ENCODE data around the gene KANK3.
"Not testable (repeated sequence)": the region's sequence is repeated elsewhere in the genome, so short reads cannot be mapped to it uniquely, and the experiment has no call there.

Gene KANK3

DNA sequence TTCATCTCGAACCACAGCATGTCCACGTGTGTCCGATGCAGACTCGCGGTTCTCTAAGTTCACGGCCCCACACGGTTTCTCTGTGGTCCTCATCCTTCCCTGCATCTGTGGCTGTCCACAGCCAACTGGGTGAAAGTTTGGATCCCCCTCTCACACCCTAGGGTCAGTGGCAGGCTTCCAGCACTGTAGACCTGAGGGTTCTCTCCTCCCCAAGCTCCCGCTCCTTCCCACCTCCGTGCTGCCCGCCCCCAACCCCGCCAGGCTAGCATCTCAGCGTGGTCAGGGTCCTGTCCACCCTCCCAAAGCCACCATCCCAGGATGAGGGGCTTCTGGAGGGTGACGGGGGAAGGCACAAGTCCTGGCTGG lies 23.9 kb upstream of the KANK3 start:
- Histone ChIP-seq H3K4me3 (ENCODE audit: low read length) (peak overlapping the region; percentile 62), H3K27me3 (ENCODE audit: control insufficient read depth, insufficient read depth, low read length) (no peaks in the 10 kb centered on the region), H3K4me2 (ENCODE audit: low read length) (peak overlapping the region; percentile 84), H3K9me3 (replicated peaks; ENCODE audit: low read length) (no peaks in the 10 kb centered on the region), H3K9ac (ENCODE audit: low read depth, low read length) (peak overlapping the region; percentile 12), H3K36me3 (ENCODE audit: insufficient read depth, low read length) (peaks cover 31% of the 10 kb centered on the region), H3K4me1 (ENCODE audit: control insufficient read depth, insufficient read depth, low read length) (peaks cover 52% of the 10 kb centered on the region)

DNA sequence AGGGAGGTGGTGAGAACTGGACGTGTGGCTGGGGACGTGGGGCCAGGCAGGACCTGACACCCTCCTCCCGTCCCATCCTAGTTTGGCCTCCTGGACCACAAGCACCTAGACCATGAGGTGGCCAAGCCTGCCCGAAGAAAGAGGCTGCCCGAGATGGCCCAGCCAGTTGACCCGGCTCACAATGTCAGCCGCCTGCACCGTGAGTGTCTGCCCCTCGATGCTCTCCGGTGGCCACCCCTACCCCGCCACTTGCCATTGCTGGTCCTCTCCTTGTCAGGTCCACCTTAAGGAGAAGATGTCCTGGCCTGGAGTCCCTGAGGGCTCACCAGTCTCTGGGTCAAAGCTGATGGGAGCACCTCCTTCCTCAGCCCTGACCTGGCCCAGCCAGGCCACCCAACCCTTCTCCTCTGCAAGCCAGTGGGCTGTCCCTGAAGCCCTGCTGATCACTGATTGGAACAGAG lies 23.1 kb upstream of the KANK3 start:
- Histone ChIP-seq H3K4me3 (ENCODE audit: low read length) (peak overlapping the region; percentile 65), H3K27me3 (ENCODE audit: control insufficient read depth, insufficient read depth, low read length) (no peaks in the 10 kb centered on the region)

GRCh38 chr19:8363803-8364771 lies 21.0 kb upstream of the KANK3 start, which contains the start of gene ANGPTL4:
ANGPTL4 (plus strand) TSS chr19:8364155; CDS start chr19:8364322, 167 bp downstream.
- H3K4me1 ChIP-seq (ENCODE audit: control insufficient read depth, insufficient read depth, low read length) = peaks cover 55% of the 10 kb centered on the region

More for the DNA sequence above, 23.1 kb upstream of the KANK3 start:
- H3K4me2 ChIP-seq (ENCODE audit: low read length) = peak overlapping the region; percentile 84
- H3K9ac ChIP-seq (ENCODE audit: low read depth, low read length) = no peak overlapping the region
- H3K9me3 ChIP-seq (replicated peaks; ENCODE audit: low read length) = no peaks in the 10 kb centered on the region
- peaks cover 27% of the 10 kb centered on the region for H3K36me3 ChIP-seq (ENCODE audit: insufficient read depth, low read length)
- peaks cover 57% of the 10 kb centered on the region for H3K4me1 ChIP-seq (ENCODE audit: control insufficient read depth, insufficient read depth, low read length)

DNA sequence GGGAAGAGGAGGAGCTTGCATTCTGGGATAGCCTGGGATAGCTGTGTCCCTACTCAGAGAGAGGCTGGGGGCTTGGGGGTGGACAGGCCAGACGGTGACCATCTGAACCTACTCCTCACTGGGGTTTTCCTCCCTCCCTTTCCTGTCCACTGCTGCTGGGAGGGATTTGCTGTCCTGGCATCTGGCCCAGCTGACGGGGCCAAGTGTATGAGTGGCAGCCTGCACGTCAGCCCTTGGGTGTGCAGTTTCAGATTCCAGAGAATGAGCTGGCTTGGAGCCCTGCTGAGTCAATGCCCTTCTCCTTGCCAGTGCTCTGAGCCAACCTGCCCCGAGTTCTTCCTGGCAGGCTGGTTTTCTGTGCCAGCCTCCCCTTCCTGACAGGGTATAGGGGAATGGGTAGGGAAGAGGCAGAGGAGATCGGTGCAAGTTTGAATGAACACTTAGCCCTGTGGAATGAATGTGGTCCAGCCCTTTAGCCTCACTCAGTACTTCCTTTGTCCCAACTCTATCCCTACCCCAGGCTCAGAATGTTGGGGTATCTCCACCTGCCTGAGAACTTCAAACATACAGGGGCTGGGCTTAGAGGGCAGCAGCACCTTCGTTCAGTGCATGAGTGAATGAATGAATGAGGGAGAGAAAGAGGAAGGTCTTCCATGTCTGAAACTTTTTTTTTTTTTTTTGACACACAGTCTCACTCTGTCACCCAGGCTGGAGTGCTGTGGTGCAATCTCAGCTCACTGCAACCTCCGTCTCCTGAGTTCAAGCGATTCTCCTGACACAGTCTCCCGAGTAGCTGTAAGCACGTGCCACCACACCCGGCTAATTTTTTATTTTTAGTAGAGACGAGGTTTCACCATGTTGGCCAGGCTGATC lies 19.1 kb upstream of the KANK3 start:
- H3K4me3 ChIP-seq (ENCODE audit: low read length) = peak overlapping the region; percentile 10
- H3K27me3 ChIP-seq (ENCODE audit: control insufficient read depth, insufficient read depth, low read length) = no peaks in the 10 kb centered on the region
- peak overlapping the region; percentile 60 for H3K9ac ChIP-seq (ENCODE audit: low read depth, low read length)
- peaks cover 45% of the 10 kb centered on the region for H3K4me1 ChIP-seq (ENCODE audit: control insufficient read depth, insufficient read depth, low read length)
- no peaks in the 10 kb centered on the region for H3K9me3 ChIP-seq (replicated peaks; ENCODE audit: low read length)
- H3K36me3 ChIP-seq (ENCODE audit: insufficient read depth, low read length) = peaks cover 7% of the 10 kb centered on the region
- H3K4me2 ChIP-seq (ENCODE audit: low read length) = peak overlapping the region; percentile 70

More at GRCh38 chr19:8363803-8364771, 21.0 kb upstream of the KANK3 start, which contains the start of gene ANGPTL4:
- peak within 1 kb of the TSS; percentile 84 for H3K4me2 ChIP-seq (ENCODE audit: low read length)
- peak within 1 kb of the TSS; percentile 85 for H3K9ac ChIP-seq (ENCODE audit: low read depth, low read length)
- peak within 1 kb of the TSS; percentile 73 for H3K4me3 ChIP-seq (ENCODE audit: low read length)
- no peaks in the 10 kb centered on the region for H3K27me3 ChIP-seq (ENCODE audit: control insufficient read depth, insufficient read depth, low read length)
- peaks cover 20% of the 10 kb centered on the region for H3K36me3 ChIP-seq (ENCODE audit: insufficient read depth, low read length)
- H3K9me3 ChIP-seq (replicated peaks; ENCODE audit: low read length) = no peaks in the 10 kb centered on the region

DNA sequence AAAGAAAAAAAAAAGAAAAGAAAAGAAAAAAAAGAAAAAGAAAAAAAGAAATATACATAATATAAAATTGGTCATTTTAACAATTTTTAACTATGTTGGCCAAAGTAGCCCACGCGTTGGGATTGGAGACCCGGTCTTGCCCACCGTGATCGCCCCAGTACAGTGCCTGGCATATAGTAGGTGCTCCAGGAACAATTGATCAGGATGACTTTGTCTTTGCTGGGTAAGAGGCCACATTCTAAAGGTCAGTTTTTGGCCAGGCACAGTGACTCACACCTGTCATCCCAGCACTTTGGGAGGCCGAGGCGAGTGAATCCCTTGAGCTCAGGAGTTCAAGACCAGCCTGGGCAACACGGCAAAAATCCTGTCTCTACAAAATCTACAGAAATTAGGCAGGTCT lies 17.1 kb upstream of the KANK3 start:
- Histone ChIP-seq H3K4me2 (ENCODE audit: low read length) (no peak overlapping the region), H3K9me3 (replicated peaks; ENCODE audit: low read length) (no peaks in the 10 kb centered on the region), H3K4me3 (ENCODE audit: low read length) (no peak overlapping the region), H3K36me3 (ENCODE audit: insufficient read depth, low read length) (no peaks in the 10 kb centered on the region), H3K27me3 (ENCODE audit: control insufficient read depth, insufficient read depth, low read length) (no peaks in the 10 kb centered on the region), H3K4me1 (ENCODE audit: control insufficient read depth, insufficient read depth, low read length) (peaks cover 42% of the 10 kb centered on the region), H3K9ac (ENCODE audit: low read depth, low read length) (no peak overlapping the region)

DNA sequence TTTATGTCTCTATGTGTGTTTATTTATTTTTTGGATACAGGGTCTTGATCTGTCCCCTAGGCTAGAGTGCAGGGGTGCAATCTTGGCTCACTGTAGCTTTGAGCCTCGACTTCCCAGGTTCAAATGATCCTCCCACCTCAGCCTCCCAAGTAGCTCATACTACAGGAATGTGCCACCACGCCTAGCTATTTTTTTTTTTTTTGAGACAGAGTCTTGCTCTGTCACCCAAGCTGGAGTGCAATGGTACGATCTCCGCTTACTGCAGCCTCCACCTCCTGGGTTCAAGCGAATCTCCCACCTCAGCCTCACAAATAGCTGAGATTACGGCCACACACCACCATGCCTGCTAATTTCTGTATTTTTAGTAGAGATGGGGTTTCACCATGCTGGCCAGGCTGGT lies 15.9 kb upstream of the KANK3 start:
- Histone ChIP-seq H3K36me3 (ENCODE audit: insufficient read depth, low read length) (no peaks in the 10 kb centered on the region), H3K9ac (ENCODE audit: low read depth, low read length) (no peak overlapping the region), H3K4me1 (ENCODE audit: control insufficient read depth, insufficient read depth, low read length) (peaks cover 53% of the 10 kb centered on the region), H3K4me3 (ENCODE audit: low read length) (no peak overlapping the region), H3K9me3 (replicated peaks; ENCODE audit: low read length) (no peaks in the 10 kb centered on the region), H3K4me2 (ENCODE audit: low read length) (no peak overlapping the region), H3K27me3 (ENCODE audit: control insufficient read depth, insufficient read depth, low read length) (no peaks in the 10 kb centered on the region)

DNA sequence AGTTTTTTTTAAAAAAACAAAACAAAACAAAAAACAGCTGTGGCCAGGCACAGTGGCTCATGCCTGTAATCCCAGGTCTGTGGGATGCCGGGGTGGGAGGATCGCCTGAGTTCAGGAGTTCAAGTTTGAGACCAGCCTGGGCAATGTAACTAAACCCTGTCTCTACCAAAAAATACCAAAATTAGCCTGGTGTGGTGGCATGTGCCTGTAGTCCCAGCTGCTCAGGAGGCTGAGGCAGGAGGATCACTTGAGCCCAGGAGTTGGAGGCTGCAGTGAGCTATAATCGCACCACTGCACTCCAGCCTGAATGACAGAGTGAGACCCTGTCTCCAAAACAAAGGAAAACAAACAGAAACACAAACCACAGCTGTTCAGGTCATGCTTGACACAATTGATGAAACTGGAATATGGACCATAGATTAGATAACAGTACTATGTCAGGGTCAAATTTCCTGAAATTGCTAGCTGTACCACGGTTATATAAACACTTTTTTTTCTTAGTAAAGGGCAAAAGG lies 14.0 kb upstream of the KANK3 start:
- no peaks in the 10 kb centered on the region for H3K9me3 ChIP-seq (replicated peaks; ENCODE audit: low read length)
- H3K4me1 ChIP-seq (ENCODE audit: control insufficient read depth, insufficient read depth, low read length) = peaks cover 48% of the 10 kb centered on the region
- H3K36me3 ChIP-seq (ENCODE audit: insufficient read depth, low read length) = no peaks in the 10 kb centered on the region
- H3K4me3 ChIP-seq (ENCODE audit: low read length) = no peak overlapping the region
- no peaks in the 10 kb centered on the region for H3K27me3 ChIP-seq (ENCODE audit: control insufficient read depth, insufficient read depth, low read length)
- no peak overlapping the region for H3K4me2 ChIP-seq (ENCODE audit: low read length)
- no peak overlapping the region for H3K9ac ChIP-seq (ENCODE audit: low read depth, low read length)

GRCh38 chr19:8355631-8356402 lies 12.8 kb upstream of the KANK3 start:
- Histone ChIP-seq H3K4me3 (ENCODE audit: low read length) (peak overlapping the region; percentile 6), H3K9me3 (replicated peaks; ENCODE audit: low read length) (no peaks in the 10 kb centered on the region), H3K4me2 (ENCODE audit: low read length) (peak overlapping the region; percentile 63), H3K27me3 (ENCODE audit: control insufficient read depth, insufficient read depth, low read length) (no peaks in the 10 kb centered on the region), H3K4me1 (ENCODE audit: control insufficient read depth, insufficient read depth, low read length) (peaks cover 44% of the 10 kb centered on the region), H3K9ac (ENCODE audit: low read depth, low read length) (peak overlapping the region; percentile 74), H3K36me3 (ENCODE audit: insufficient read depth, low read length) (no peaks in the 10 kb centered on the region)

GRCh38 chr19:8352845-8353244 lies 9.8 kb upstream of the KANK3 start:
- H3K27me3 ChIP-seq (ENCODE audit: control insufficient read depth, insufficient read depth, low read length); H3K36me3 ChIP-seq (ENCODE audit: insufficient read depth, low read length): not testable (repeated sequence)
- H3K4me2 ChIP-seq (ENCODE audit: low read length) = peak overlapping the region; percentile 76

GRCh38 chr19:8352134-8352827 lies 9.2 kb upstream of the KANK3 start:
- H3K9ac ChIP-seq (ENCODE audit: low read depth, low read length) = no peak overlapping the region
- no peaks in the 10 kb centered on the region for H3K9me3 ChIP-seq (replicated peaks; ENCODE audit: low read length)
- H3K4me3 ChIP-seq (ENCODE audit: low read length) = peak overlapping the region; percentile 24
- H3K4me2 ChIP-seq (ENCODE audit: low read length) = peak overlapping the region; percentile 76
- no peaks in the 10 kb centered on the region for H3K27me3 ChIP-seq (ENCODE audit: control insufficient read depth, insufficient read depth, low read length)
- H3K4me1 ChIP-seq (ENCODE audit: control insufficient read depth, insufficient read depth, low read length) = peaks cover 39% of the 10 kb centered on the region
- H3K36me3 ChIP-seq (ENCODE audit: insufficient read depth, low read length) = no peaks in the 10 kb centered on the region

More at GRCh38 chr19:8352845-8353244, 9.8 kb upstream of the KANK3 start:
- H3K4me3 ChIP-seq (ENCODE audit: low read length); H3K9ac ChIP-seq (ENCODE audit: low read depth, low read length); H3K9me3 ChIP-seq (replicated peaks; ENCODE audit: low read length): not testable (repeated sequence)
- H3K4me1 ChIP-seq (ENCODE audit: control insufficient read depth, insufficient read depth, low read length) = peaks cover 40% of the 10 kb centered on the region
